Activated CD8-positive, alpha-beta memory T cell treated with anti-CD3 and anti-CD28 coated beads, Interleukin-2, amount 50 U/mL, for 1 hour (primary cell): ENCODE measurements around the gene RALGPS1.

Experiments used
- DNase-seq: peaks from one replicate; pipeline ENCODE4 v3.0.0-alpha.2; 2020; ENCODE audit errors: extremely low read depth

Gene RALGPS1

GRCh38 chr9:127222388-127223095, 308.0 kb downstream of the RALGPS1 start:
- no peak for DNase-seq

- no peak for DNase-seq
Observed at GRCh38 chr9:127223266-127223665, 308.7 kb downstream of the RALGPS1 start.

GRCh38 chr9:127223810-127224177, 309.2 kb downstream of the RALGPS1 start:
- no peak for DNase-seq

DNA sequence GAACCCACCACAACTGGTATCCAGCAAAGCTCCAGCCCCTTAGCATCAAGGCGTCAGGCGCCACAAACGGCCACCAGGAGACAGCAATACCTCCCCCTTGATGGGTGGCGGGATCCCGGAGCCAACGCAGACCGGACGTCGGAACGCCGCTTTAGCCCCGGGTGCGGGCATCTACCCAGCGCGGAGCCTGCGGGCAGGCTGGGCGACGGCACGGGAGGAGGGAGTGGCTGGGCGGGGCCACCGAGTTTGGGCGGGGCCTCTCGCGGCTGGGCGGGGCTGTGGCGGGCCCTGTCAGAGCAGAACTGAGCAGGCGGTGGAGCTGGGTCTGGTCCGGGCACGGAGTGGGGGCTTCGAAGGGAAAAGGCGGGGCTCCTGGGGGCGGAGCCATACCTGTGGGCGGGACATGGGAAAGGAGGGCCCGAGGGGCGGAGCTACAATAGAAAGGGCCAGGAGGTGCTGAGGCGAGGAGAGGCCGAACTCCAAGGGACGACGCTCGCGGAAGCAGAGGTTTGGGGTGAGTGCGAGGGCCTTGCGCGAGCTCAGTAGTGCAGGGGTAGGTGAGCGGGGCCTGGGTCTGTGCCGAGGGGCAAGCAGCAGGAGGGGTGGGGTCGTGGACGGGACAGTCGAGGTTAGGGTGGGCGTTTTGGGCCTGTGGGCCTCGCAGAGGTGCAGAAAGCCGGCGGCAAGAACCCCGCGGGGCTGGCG, 309.7 kb downstream of the RALGPS1 start:
- peak; percentile 68 for DNase-seq

- peak; percentile 78 for DNase-seq
Observed at GRCh38 chr9:127224883-127225739, 310.5 kb downstream of the RALGPS1 start.

DNA sequence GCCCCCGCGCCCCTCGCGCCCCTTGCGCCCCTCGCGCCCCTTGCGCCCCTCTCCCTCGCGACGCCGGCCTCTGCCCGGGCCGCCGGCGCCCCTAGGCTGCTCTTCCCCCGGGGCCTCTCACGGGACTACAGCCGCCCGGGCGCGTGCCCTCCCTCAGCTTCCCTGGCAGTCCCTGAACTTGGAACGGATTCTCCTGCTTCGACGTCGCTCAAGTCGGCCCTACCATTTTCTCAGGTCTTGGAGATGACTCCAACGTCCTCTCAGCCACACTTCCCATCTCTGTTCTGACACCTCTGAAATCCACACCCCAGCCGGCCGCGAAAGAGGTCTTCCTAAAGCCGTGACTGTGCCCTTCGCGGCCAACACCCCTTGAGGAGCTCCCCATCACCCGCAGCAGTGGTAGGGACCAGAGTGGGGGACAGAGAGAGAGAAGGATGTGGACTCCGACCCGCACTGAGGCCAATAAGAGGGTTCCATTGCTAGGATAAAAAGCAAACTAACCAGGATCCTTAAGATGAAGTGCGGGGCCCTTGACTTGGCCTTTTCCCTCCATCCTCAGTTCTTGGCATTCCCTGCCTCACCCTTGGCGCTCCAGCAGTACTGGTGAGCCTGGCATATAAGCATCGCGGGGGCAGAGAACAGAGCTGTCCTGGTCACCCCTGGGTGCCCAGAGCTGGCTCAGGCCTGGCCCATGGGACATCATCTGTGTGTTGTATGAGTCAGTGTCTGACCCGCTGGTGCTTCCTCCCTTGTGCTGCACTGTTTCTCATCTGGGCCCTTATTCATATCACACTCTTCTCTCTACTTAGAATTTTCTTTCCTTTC, 311.4 kb downstream of the RALGPS1 start:
- no peak for DNase-seq

GRCh38 chr9:127229691-127230417, 315.3 kb downstream of the RALGPS1 start:
- no peak for DNase-seq

DNA sequence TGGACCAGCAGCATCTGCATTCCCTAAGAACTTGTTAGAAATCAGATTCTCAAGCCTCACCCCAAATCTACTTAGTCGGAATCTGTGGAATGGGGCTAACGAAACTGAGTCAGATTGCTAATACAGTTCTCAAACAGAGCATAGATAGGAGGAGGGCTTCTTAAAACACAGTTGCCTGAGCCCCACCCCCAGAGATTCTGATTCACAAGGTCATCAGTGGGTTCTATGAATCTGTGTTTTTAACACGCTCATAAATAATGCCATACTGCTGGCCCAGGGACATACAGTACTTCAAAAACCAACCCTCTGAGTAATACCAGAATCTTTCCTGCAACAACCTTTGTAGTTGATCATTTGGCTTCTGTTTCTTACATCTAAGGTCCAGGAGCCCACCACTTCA, 317.1 kb downstream of the RALGPS1 start:
- DNase-seq = no peak

GRCh38 chr9:127232833-127233549, 318.4 kb downstream of the RALGPS1 start:
- no peak for DNase-seq

DNA sequence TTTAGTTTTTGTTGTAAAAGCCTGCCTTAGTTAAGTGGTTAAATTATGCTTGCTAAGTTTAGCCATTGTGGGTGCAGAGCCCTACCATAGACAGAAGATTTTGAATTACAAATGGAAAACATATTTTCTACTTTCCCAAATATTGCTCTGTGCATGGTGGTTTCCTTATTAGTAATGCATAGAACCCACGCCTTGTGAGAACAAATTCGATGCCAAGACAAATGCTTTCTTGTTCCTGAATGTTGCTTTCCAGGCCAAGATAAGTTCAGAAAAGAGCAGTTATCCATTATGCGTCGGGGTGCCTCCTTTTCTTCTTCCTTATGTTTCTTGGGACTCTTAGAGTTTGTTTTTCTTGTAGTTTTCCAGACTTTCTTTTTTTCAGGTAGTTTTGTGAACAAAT, 319.0 kb downstream of the RALGPS1 start:
- no peak for DNase-seq

GRCh38 chr9:127233989-127234388, 319.4 kb downstream of the RALGPS1 start:
- DNase-seq = no peak

DNA sequence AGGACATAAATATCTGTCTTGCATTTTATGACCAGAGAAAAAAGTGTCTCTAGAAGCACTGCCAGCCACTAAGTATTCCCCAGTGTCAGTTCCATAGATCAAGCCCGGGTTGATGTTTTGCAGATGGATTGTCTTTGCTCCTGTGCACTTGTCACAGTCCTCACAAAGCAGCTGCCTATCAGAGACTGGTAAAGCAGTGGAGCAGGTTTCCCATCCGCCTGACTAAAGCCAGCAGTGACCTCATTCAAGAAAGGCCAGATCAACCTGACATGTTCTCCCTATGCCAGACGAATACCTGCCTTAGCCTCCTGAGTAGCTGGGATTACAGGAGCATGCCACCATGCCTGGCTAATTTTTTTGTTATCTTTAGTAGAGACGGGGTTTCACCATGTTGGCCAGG, 323.2 kb downstream of the RALGPS1 start:
- DNase-seq = no peak

- no peak for DNase-seq
Observed at GRCh38 chr9:127241354-127241753, 326.8 kb downstream of the RALGPS1 start.

DNA sequence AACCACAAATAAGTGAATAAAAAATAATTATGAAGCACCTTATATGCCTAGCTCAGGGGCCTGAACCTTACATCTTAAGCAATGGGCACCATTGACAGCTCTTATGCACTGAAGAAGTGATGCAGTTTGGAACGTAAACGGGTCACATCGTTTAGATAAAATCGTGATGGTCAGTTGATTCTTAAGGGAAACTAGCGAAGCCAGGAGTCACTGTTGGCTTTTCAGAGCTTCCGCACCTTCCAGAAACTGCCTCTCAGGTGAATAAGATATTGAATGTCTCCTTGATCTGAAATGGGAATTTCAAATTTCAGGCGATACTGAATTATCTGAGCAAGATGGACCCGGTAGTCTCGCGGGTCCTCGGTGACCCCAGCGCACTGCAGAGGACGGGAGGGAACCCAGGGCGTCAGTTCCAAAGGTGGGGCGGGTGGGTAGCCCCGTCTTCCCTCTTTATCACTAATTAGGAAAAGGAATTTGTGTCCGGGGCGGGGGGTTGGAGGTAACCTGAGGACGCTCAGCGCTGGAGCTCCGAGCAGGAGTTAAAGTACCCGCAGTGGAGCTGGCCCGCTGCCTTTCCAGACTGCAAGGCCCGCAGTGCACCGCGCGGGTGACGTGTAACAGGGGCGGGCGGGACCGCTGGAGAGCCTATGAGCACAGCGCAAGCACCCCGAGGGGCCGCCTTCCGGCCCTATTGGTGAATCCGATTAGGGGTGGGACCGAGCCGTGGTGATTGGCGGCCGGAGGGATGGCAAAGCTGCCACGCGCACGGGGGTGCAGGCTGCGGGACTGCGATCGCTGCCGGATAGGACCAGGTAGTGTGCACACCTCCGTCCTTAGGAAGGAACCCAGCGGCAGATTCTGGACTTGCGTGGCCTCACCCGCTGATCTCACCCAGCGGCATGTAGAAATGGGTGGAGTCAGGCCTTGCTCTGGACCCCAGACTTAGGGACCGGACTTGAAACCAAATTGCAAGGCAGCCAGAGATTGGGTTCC, 330.3 kb downstream of the RALGPS1 start:
- peak; percentile 78 for DNase-seq

DNA sequence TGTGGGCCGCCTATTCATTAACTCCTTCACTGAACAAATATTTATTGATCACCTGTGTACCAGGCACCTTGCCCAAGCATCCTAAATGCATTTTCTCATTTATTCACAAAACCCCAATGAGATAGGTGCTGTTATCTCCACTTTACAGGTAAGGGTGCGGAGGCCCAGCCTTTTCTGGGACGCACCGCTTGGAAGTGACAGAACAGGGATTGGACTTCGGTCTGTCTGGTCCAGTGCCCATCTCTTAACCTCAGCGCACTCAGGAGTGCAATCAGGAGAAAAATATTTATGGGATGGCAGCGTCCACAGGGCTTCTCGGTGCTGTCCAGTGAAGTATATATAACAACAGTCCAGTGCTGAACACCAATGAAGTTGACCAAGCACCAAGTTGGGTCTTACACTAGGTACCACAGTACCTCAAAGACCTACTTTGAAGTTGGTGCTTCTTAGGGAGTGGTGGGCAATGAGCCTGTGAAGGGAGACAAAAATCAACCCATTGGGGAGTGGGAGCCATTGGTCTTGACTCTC, 331.1 kb downstream of the RALGPS1 start:
- no peak for DNase-seq

- no peak for DNase-seq
Observed at GRCh38 chr9:127248241-127248640, 333.7 kb downstream of the RALGPS1 start.

DNA sequence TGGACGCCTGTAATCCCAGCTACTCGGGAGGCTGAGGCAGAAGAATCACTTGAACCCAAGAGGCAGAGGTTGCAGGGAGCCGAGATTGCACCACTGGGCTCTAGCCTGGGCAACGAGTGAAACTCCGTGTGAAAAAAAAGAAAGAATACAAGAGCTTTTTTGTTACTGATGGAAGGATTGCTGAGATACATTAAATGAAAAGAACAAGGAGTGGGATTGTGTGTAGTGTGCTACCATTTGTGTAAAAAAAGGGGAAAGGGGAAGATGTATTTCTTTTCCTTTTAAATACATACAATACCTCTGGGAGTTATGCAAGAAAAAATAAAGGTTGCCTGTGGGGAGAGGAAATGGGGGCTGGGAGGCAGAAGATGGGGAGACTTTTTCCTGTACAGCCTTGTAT, 335.3 kb downstream of the RALGPS1 start:
- no peak for DNase-seq

- no peak for DNase-seq
Observed at GRCh38 chr9:127250896-127251391, 336.4 kb downstream of the RALGPS1 start.
